NCI-H1694 treated with DMSO at 0.1 percent for 48 hours (cell line): ENCODE data around the gene TRIML2.
"Not testable (repeated sequence)": the region's sequence is repeated elsewhere in the genome, so short reads cannot be mapped to it uniquely, and the experiment has no call there.

Source experiments
- DNase-seq: peaks from one replicate; lab custom pipeline; 2025; lab: John Stamatoyannopoulos, UW

The TRIML2 gene

GRCh38 chr4:188106454-188106853 lies 2.9 kb downstream of the TRIML2 start:
- DNase-seq, result no peak

DNA sequence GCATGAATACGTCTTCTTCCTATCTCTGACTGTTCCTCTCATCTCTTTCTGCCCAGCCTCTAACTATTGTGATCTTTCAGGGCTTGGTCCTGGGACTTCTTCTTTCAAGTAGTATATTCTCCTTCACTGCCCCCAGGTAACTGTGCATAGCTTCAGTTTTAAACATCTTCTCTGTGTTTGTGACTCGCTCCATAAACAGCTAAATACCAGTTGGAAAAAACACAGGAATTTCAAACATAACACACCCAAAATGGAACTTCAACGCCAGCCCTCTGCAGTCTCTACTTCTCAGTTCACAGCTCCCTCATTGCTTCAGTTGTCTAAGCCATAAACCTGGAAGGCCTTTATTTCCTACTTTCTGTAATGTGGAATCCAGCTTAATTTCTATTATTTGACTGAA lies 16.6 kb downstream of the TRIML2 start:
- DNase-seq, result no peak

DNA sequence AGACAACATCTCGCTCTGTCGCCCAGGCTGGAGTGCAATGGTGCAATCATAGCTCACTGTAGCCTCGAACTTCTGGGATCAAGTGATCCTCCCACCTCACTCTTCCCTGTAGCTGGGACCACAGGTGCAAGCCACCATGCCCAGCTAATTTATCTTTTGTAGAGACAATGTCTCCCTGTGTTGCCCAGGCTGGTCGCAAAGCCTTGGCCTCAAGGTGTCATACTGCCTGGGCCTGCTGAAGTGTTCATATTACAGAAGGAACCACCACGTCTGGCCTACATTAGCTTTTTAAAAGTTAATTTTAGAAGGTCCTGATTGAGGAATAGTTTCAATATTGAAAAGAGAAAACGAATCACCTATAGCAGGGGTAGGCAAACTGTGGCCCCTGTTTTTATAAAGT lies 22.5 kb downstream of the TRIML2 start:
- no peak for DNase-seq

GRCh38 chr4:188082796-188083195 lies 26.6 kb downstream of the TRIML2 start:
- no peak for DNase-seq

DNA sequence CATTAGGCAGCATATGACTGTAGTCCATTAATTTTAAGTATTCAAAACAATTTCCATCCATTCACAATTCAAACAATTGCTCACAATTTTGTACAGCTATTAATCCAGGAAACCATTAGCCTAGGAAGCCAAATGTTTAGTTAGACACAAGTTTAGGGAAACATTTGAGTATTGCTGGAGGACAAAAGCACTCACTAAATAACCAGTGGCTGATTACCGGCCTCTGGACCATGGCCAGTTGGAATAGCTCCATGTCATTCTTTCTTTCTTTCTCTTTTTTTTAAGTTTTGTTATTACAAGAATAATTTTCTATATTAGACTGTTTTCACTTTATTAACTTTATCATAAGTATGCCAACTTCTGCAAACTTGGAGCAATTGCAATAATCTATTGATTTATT lies 31.3 kb downstream of the TRIML2 start:
- DNase-seq, result no peak

DNA sequence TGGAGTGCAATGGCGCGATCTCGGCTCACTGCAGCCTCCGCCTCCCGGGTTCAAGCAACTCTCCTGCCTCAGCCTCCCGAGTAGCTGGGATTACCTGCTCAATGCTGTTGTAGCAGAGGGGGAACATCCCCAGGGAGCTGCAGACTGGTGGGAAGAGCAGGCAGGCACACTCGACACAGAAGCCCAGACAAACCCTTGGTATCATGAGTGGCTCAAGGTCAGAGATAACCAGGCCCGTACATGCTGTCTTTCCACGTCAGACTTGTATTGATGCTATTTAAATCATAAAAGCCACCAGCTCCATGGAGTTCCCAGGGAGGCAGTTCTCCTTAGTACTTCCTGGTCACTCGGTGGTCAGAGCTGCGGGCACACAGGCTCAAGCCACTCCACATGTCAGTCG lies 33.2 kb downstream of the TRIML2 start:
- no peak for DNase-seq

- DNase-seq, result no peak
These were observed 48.3 kb downstream of the TRIML2 start for GRCh38 chr4:188061083-188061482.

- no peak for DNase-seq
These were observed 56.1 kb downstream of the TRIML2 start for GRCh38 chr4:188053302-188053701.

GRCh38 chr4:188046657-188047056 lies 62.7 kb downstream of the TRIML2 start:
- no peak for DNase-seq

DNA sequence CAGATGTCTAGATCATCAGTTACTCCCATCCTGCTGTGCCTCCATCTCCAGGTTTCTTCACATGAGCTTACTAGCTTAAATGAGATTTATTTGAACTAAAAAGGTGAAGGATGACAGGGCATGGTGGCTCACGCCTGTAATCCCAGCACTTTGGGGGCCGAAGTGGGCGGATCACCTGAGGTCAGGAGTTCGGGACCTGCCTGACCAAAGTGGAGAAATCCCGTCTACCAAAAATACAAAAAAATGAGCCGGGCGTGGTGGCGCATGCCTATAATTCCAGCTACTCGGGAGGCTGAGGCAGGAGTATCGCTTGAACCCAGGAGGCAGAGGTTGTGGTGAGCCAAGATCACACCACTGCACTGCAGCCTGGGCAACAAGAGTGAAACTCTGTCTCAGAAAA lies 63.9 kb downstream of the TRIML2 start:
- not testable (repeated sequence) for DNase-seq

DNA sequence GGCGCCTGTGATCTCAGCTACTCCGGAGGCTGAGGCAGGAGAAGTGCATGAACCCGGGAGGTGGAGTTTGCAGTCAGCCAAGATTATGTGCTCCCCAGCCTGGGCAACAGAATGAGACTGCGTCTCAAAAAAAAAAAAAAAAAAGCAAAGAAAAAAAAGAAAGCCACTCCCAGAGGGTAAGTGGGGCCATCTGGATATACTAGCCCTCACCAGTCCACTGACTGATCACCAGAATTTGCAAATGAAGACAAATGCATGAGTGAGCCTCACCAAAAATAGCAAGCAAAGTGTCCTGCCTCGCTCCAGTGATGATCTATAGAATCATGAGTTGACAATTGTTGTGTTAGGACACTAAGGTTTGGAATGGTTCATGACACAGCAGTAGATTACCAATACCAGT lies 66.2 kb downstream of the TRIML2 start:
- no peak for DNase-seq

DNA sequence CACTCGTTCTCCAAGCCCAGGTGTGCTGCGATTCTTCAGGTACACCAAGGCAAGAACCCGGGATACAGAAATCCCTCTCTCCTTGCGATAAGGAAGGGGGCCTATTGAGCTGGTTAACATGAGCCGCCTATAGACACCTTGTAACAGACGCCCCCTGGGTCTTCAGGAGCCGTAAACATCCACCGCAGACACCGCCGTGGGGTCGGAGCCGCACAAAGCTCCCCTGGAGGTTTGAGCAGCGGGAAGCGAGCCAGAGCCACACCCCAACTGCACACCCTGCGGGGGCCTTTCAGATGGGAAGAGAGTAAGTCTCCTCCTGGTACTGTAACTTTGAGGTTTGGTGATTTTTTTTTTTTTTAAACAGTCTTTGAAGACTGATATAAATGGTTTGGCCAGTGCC lies 67.2 kb downstream of the TRIML2 start:
- no peak for DNase-seq

DNA sequence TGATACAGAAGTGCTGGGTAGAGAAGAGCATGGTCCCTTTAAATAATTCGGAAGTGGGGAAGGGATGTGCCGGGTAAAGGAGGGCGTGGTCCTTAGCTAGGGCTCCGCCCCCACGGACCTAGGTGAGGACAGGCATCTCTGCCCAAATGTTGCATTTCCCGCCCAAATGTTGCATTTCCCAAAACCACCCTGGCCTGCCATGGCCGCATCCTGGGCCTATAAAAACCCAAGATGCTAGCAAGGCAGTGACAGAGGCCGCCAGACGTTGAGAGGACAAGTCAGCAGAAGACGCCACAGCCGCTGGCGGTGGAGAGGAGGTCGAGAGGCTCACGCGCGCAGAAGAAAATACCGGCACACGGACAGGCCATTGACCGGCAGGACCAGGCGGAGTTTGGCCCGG lies 67.7 kb downstream of the TRIML2 start:
- no peak for DNase-seq
